Keratinocyte (primary cell): ENCODE data around the gene SLC38A3.

Experiments
- CTCF ChIP-seq, 3 experiments: IDR thresholded peaks in 1 of 3; conservative IDR thresholded peaks in 1 of 3; optimal IDR thresholded peaks in 1 of 3; 2 replicates in 2 of 3; 3 replicates in 1 of 3; pipeline versions ENCODE3 to v1.5.1; 2011; ENCODE audit warnings: low read length in 3 of 3, mild to moderate bottlenecking in 3 of 3, moderate library complexity in 2 of 3, control low read depth in 1 of 3, inconsistent platforms in 1 of 3; ENCODE audit not compliant: insufficient read depth in 2 of 3; ENCODE audit errors: extremely low read depth in 1 of 3
- EZH2 ChIP-seq: IDR thresholded peaks from one replicate; pipeline ENCODE4 v1.6.1; 2012; ENCODE audit warnings: inconsistent platforms, mild to moderate bottlenecking, low read length, moderate library complexity

GRCh38 chr3:50264964-50265485 lies 60.0 kb downstream of the SLC38A3 start:
- TF ChIP-seq CTCF (optimal IDR thresholded peaks at IDR 0.05 in 1 of 3, IDR thresholded peaks at IDR 0.05 in 1 of 3, conservative IDR thresholded peaks at IDR 0.05 in 1 of 3; ENCODE audit: extremely low read depth in 1 of 3, insufficient read depth in 2 of 3, low read length in 3 of 3) (no peak), EZH2 (no peak)
